Upper lobe of left lung (tissue), 4 donors: Measurements from ENCODE around the gene USP13.

Experiments
- CTCF ChIP-seq, 6 experiments: fragments of 450-650 bp in 4 of 6; fragments of 200-600 bp in 2 of 6; sonication (generic) in 2 of 6; IDR thresholded peaks; one replicate each; pipeline ENCODE4 v1.5.1; 2016 to 2019; ENCODE audit warnings: antibody characterized with exemption in 6 of 6
- EP300 ChIP-seq, 4 donors: sonication (generic); formaldehyde crosslinking; IDR thresholded peaks; one replicate each; pipeline ENCODE4 v1.5.1; 2017; ENCODE audit warnings: antibody characterized with exemption in 4 of 4, control low read depth in 2 of 4
- POLR2A ChIP-seq, 4 donors: fragments of 450-650 bp; IDR thresholded peaks; one replicate each; pipeline ENCODE4 v1.5.1; 2016 to 2017; ENCODE audit warnings: antibody characterized with exemption in 4 of 4, mild to moderate bottlenecking in 2 of 4
- POLR2AphosphoS5 ChIP-seq, 2 donors: sonication (generic); formaldehyde crosslinking; IDR thresholded peaks; one replicate each; pipeline ENCODE4 v1.5.1; 2017; ENCODE audit warnings: antibody characterized with exemption in 2 of 2

- TF ChIP-seq CTCF (IDR thresholded peaks at IDR 0.05) (peak in 4 of 6 experiments; percentile 10 to 29 (median 21)), POLR2A (IDR thresholded peaks at IDR 0.05) (no peak), POLR2AphosphoS5 (IDR thresholded peaks at IDR 0.05) (no peak), EP300 (IDR thresholded peaks at IDR 0.05) (no peak)
Observed at GRCh38 chr3:179750720-179751328, 98.0 kb downstream of the USP13 start.
